Activated CD4-positive, alpha-beta memory T cell treated with anti-CD3 and anti-CD28 coated beads, Interleukin-2, amount 10 ng/mL, durations not matched to agents 7 days and 5 days (primary cell): ENCODE results near the gene HLA-B. TPM values are rescaled to one million over a fixed set of nuclear protein-coding genes. Genes with fewer than 3 reads are reported as not detected.
"Not testable (repeated sequence)": the region's sequence is repeated elsewhere in the genome, so short reads cannot be mapped to it uniquely, and the experiment has no call there.

ENCODE experiments used
- CTCF ChIA-PET: fragments of 350-600 bp; sonication (Branson Sonifier 250); formaldehyde crosslinking; loops from one replicate; lab custom pipeline; 2021; ENCODE audit warnings: antibody characterized with exemption, inconsistent platforms; lab: Charles Lee
- POLR2A ChIA-PET: fragments of 350-600 bp; sonication (Branson Sonifier 250); formaldehyde crosslinking; loops from one replicate; lab custom pipeline; 2021; ENCODE audit warnings: antibody characterized with exemption; lab: Charles Lee
- DNase-seq: peaks from one replicate; pipeline ENCODE4 v3.0.0-alpha.2; 2020
- H3K27ac Mint-ChIP-seq: one replicate; pipeline ENCODE4 v1.8.0; 2021; ENCODE audit warnings: mild to moderate bottlenecking, mixed read lengths
- H3K27me3 Mint-ChIP-seq: one replicate; pipeline ENCODE4 v1.8.0; 2021; ENCODE audit warnings: mixed read lengths
- H3K36me3 Mint-ChIP-seq: one replicate; pipeline ENCODE4 v1.8.0; 2021; ENCODE audit warnings: low read depth, mixed read lengths
- H3K4me1 Mint-ChIP-seq: one replicate; pipeline ENCODE4 v1.8.0; 2021; ENCODE audit warnings: mixed read lengths
- H3K4me3 Mint-ChIP-seq: one replicate; pipeline ENCODE4 v1.8.0; 2021; ENCODE audit warnings: mild to moderate bottlenecking, mixed read lengths
- H3K9me3 Mint-ChIP-seq: one replicate; pipeline ENCODE4 v1.8.0; 2021; ENCODE audit warnings: mixed read lengths
- total RNA-seq, 2 experiments: library from RNA; stranded (reverse); gene quantifications; one replicate each; pipeline ENCODE4 v1.2.3, GENCODE V29; 2021

The HLA-B gene
- 1,000 to 10,000 TPM; 5,151 to 5,157 TPM for total RNA-seq

DNA sequence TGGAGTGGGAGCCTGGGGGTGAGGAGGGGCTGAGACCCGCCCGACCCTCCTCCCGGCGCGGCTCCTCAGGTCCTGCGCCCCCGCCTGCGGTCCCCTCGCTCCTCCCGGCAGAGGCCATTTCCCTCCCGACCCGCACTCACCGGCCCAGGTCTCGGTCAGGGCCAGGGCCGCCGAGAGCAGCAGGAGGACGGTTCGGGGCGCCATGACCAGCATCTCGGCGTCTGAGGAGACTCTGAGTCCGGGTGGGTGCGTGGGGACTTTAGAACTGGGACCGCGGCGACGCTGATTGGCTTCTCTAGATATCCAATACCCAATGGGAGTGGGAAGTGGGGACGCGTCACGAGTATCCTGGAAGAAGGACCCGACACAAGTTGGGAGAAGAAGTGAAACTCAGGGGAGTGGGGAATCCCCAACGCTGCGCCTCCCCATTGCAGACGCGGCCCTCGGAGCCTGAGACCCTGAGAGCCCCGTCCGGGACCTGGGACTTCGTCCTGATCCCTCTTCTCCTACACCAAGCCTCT, at the start of gene HLA-B:
Gene HLA-B, minus strand, starts transcription at position 234 of the 521 bp plus-strand sequence. Its CDS starts 21 bp downstream, at position 213.
- ChIA-PET POLR2A (interaction anchor here (1.0 to 2.9 kb wide), 5 partner anchors 10 to 197 kb away, joined by 3 to 19 read pairs (median 9); no protein-coding TSS in a partner anchor), CTCF (interaction anchor here (1.0 kb wide), 2 partner anchors 10 to 161 kb away, joined by 3 to 6 read pairs; no protein-coding TSS in a partner anchor)
- Mint-ChIP-seq H3K27ac (peak within 1 kb of the TSS; percentile 99), H3K4me3 (peak within 1 kb of the TSS; percentile 99), H3K4me1 (peaks cover 57% of the 10 kb centered on the region), H3K36me3 (peaks cover 82% of the 10 kb centered on the region), H3K27me3 (peaks cover 3% of the 10 kb centered on the region), H3K9me3 (peaks cover 5% of the 10 kb centered on the region)
- DNase-seq, result peak; percentile 87

DNA sequence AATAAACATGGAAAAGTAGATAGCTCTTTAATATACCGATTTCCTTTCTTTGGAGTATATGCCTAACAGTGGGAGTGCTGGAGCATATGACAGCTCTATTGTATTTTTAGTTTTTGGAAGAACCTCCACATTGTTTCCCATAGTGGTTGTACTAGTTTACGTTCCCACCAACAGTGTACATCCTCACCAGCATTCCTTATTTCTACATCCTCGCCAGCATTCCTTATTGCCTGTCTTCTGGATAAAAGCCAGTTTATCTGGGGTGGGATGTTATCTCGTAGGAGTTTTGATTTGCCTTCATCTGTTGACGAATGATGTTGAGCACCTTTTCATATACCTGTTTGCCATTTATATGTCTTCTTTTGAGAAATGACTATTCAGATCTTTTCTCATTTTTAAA, 49.0 kb upstream of the HLA-B start:
- Mint-ChIP-seq H3K27me3 (no peaks in the 10 kb centered on the region), H3K4me1 (peaks cover 68% of the 10 kb centered on the region), H3K27ac (no peak overlapping the region), H3K4me3 (no peak overlapping the region), H3K9me3 (no peaks in the 10 kb centered on the region), H3K36me3 (peaks cover 31% of the 10 kb centered on the region)
- CTCF ChIA-PET, result no interaction called here
- no peak for DNase-seq
- POLR2A ChIA-PET, result no interaction called here

DNA sequence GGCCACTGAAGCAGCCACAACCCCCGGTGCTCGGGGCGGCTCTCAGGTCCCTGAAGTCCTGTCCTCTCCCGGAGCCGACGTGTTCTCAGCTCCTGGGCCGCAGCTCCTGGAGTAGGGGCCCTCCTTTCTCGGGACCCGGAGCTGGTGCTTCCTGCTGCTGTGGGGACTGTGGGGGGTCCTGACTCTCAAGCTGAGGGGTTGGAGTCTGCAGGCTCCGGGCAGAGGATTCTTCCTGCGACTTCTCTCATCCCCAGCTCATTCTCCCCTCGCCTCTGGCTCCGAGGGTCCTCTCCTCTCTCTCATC, 47.0 kb upstream of the HLA-B start:
- H3K9me3 Mint-ChIP-seq, H3K27me3 Mint-ChIP-seq, DNase-seq: not testable (repeated sequence)
- peaks cover 65% of the 10 kb centered on the region for H3K4me1 Mint-ChIP-seq
- POLR2A ChIA-PET, result interaction anchor here (0.9 to 1.2 kb wide), 3 partner anchors 18 to 1568 kb away, joined by 3 read pairs; no protein-coding TSS in a partner anchor
- peak overlapping the region; percentile 87 for H3K4me3 Mint-ChIP-seq
- CTCF ChIA-PET, result interaction anchor here (2.0 to 2.2 kb wide), 2 partner anchors 35 to 38 kb away, joined by 4 to 7 read pairs; no protein-coding TSS in a partner anchor
- H3K36me3 Mint-ChIP-seq, result peaks cover 14% of the 10 kb centered on the region
- peak overlapping the region; percentile 34 for H3K27ac Mint-ChIP-seq

DNA sequence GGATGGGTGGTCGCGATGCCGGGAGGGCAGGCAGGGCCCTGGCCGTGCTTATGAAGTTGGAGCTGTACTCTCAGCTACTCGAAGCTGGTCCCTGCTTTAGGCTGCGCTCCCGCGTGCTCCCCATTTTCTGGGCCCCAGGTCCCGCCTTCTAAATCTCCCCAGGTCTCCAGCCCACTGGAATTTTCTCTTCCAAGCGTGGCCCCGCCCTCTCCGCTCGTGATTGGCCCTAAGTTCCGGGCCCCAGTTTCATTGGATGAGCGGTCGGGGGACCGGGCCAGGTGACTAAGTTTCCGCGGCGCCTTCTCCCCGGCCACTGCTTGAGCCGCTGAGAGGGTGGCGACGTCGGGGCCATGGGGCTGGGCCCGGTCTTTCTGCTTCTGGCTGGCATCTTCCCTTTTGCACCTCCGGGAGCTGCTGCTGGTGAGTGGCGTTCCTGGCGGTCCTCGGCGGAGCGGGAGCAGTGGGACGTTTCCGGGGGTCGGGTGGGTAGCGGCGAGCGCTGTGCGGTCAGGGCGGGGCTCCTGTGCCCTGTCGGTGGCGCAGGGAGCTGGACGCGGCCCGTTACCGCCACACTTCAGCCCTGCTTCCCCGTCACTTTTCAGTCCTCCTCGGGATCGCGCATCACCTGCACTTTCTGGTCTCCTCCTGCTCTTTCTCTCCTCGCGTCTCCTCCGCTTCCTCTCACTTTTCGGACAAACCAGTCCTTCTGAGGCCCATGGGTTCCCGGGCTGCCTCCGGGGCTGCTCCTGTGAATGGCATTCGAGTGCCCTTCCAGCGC, 46.5 kb upstream of the HLA-B start, which contains the start of gene MICA:
Gene MICA, plus strand, starts transcription at position 313 of the 778 bp plus-strand sequence. Its CDS starts 38 bp downstream, at position 351.
- Mint-ChIP-seq H3K4me1 (peaks cover 67% of the 10 kb centered on the region), H3K36me3 (peaks cover 14% of the 10 kb centered on the region), H3K27ac (peak within 1 kb of the TSS; percentile 72), H3K9me3 (no peaks in the 10 kb centered on the region), H3K4me3 (peak within 1 kb of the TSS; percentile 87), H3K27me3 (peaks cover 2% of the 10 kb centered on the region)
- peak; percentile 75 for DNase-seq
- ChIA-PET CTCF (interaction anchor here (0.9 to 2.2 kb wide), 5 partner anchors 9 to 138 kb away, joined by 3 to 7 read pairs (median 4); partner anchors contain the start of gene DDX39B), POLR2A (interaction anchor here (0.9 to 1.3 kb wide), 6 partner anchors 19 to 1569 kb away, joined by 3 to 4 read pairs (median 3); no protein-coding TSS in a partner anchor)

DNA sequence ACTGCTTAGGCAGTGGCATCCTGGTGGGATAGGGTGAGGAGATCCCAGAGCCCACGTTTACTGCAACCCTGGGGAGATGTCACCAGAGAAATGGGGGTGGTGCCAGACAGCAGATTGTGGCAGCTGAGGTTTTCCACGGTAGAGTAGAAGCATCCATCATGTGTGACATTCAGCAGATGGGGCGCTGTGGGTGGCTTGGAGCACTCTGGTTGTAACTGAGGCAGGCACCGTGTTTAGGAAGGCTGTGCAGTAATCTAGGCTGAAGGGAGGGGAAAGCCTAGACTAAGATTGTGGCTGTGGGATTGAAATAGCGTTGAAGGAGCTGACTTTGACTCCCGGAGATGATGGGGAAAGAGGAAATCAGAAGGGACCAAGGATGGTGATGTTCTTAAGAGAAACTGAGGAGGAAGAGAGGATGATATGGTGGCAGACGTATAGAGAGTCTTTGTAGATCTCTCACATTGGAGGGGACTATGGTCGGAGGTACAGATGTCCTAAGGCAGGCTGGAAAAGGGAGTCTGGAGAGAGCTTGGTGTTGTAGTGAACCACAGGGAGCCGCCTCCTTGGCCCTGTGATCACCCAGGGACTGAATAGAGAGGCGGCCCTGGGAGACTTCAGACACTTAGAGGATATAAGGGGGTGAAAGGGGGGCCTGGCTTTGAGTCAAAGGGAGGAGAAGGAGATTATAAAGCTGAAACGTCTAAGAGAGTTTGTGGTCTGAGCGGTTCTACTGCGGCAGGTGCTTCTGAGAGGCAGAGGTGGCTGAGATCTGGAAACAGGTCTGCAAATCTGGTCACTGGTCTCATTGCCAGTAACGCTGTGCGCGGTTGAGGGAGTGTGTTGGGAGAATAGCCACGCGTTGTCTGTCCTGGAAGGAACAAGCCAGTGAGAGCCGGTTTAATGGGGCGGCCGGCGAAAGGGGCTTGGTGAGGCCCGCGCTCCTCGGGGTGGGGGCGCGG, 45.6 kb upstream of the HLA-B start:
- POLR2A ChIA-PET, result interaction anchor here (0.9 to 2.8 kb wide), 8 partner anchors 40 to 1569 kb away, joined by 3 to 20 read pairs (median 3); no protein-coding TSS in a partner anchor

DNA sequence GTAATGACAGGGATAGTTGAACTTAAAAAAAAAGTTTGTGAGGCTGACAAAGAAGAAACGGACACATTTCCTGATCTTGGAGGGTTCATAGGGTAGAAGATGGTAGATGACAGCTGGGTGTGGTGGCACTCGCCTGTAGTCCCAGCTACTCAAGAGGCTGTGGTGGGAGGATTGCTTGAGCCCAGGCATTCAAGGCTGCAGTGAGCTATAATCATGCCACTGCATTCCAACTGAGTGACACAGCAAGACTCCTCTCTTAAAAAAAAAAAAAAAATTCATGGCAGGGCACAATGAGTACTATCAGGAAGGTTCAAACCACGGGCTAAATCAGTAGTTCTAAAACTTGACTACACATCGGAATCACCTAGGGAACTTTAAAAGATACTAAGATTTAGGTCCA, 44.4 kb upstream of the HLA-B start:
- Mint-ChIP-seq H3K4me1 (peaks cover 58% of the 10 kb centered on the region), H3K9me3 (no peaks in the 10 kb centered on the region), H3K36me3 (peaks cover 6% of the 10 kb centered on the region), H3K27ac (peak overlapping the region; percentile 87), H3K27me3 (peaks cover 2% of the 10 kb centered on the region), H3K4me3 (peak overlapping the region; percentile 87)
- no peak for DNase-seq
- POLR2A ChIA-PET, result interaction anchor here (0.6 to 2.8 kb wide), 15 partner anchors 8 to 243 kb away, joined by 3 to 20 read pairs (median 5); partner anchors contain the start of genes DDX39B, TCF19 and TNF
- CTCF ChIA-PET, result interaction anchor here (1.5 to 4.9 kb wide), 4 partner anchors 34 to 137 kb away, joined by 3 to 46 read pairs (median 7); no protein-coding TSS in a partner anchor

More for the DNA sequence above, 45.6 kb upstream of the HLA-B start:
- DNase-seq, result peak; percentile 52
- CTCF ChIA-PET, result interaction anchor here (0.9 to 2.2 kb wide), 5 partner anchors 8 to 139 kb away, joined by 3 to 7 read pairs (median 4); partner anchors contain the start of gene DDX39B
- H3K27ac Mint-ChIP-seq, result peak overlapping the region; percentile 72
- no peaks in the 10 kb centered on the region for H3K9me3 Mint-ChIP-seq
- peaks cover 2% of the 10 kb centered on the region for H3K27me3 Mint-ChIP-seq
- peaks cover 14% of the 10 kb centered on the region for H3K36me3 Mint-ChIP-seq
- peak overlapping the region; percentile 87 for H3K4me3 Mint-ChIP-seq
- H3K4me1 Mint-ChIP-seq, result peaks cover 62% of the 10 kb centered on the region

DNA sequence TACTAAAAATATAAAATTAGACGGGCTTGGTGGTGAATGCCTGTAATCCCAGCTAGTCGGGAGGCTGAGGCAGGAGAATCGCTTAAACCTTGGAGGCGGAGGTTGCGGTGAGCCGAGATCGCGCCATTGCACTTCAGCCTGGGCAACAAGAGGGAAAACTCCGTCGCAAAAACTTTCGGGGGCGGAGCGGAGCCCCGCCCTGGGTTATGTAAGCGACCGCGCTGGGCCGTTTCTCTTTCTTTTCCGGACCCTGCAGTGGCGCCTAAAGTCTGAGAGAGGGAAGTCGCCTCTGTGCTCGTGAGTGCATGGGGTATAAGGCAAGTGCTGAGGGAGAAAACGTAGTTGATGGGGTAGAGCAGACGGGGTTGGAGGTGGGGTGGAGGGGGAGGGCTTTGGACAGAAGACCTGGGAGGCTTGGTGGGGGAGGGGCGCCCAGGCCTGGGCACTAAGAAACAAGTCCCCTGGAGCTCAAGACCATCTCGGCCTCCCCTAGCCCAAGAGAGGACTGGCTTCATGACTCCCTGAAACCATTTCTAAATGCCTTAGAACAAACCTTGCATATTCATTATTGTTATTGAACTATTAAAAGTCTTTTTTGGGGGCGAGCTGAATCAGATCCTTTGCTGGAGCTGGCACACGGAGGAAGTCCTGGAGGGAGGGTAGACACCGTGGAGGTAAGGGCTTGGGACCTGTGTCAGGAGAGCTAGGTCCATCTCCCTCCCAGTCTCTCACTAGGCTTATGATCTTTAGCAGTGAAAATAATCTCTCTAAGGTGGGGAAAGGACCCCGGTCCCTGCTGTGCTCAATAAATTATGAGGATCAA, 43.7 kb upstream of the HLA-B start:
- peak; percentile 84 for DNase-seq
- Mint-ChIP-seq H3K4me3 (peak overlapping the region; percentile 87), H3K4me1 (peaks cover 53% of the 10 kb centered on the region), H3K27ac (peak overlapping the region; percentile 87), H3K27me3 (peaks cover 2% of the 10 kb centered on the region), H3K36me3 (peaks cover 3% of the 10 kb centered on the region), H3K9me3 (no peaks in the 10 kb centered on the region)
- ChIA-PET POLR2A (interaction anchor here (1.0 to 2.8 kb wide), 18 partner anchors 9 to 242 kb away, joined by 3 to 20 read pairs (median 4); partner anchors contain the start of genes DDX39B, TCF19 and TNF), CTCF (interaction anchor here (0.6 to 4.9 kb wide), 11 partner anchors 39 to 1349 kb away, joined by 3 to 46 read pairs (median 5); partner anchors contain the start of gene DDX39B)

DNA sequence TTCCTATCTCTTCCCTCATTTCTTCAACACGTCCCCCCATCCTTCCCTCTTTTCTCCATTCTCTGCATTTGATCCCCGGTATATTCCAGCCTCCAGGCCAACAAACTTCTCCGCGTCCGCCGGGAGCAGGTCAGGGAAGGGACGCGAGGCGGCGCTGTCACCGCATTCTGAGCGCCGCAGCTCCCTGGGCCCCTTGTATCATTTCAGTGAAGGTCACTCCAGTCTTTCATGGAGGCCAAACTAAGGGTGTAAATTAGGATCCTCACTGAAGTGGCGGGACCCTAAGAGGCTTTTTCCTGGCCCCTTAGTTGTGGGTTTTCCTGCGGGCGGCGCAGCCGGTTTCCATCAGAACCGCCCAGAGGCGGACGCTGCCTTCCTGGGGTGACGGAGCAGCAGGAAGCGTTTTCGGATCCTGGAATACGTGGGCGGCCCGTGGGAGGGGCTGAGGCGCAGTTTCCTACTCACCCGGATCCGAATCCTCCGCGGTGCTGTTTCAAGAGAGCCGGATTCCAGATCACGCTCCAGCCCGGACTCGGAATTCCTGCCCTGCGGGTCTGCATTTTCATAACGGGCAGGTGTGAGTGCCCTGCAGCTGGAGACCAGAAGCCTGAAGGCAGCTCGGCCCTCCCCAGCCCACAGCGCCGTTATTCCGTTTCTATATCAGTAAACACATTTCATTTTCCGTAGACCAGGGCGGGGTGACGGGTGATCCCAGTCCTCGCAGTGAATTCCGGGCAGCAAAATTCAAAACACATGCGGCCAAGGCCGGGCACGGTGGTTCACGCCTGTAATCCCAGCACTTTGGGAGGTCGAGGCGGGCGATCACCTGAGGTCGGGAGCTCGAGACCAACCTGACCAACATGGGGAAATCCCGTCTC, 42.8 kb upstream of the HLA-B start:
- DNase-seq, result peak; percentile 68
- H3K9me3 Mint-ChIP-seq, result no peaks in the 10 kb centered on the region
- no peaks in the 10 kb centered on the region for H3K36me3 Mint-ChIP-seq
- CTCF ChIA-PET, result interaction anchor here (0.6 to 4.9 kb wide), 21 partner anchors 16 to 1349 kb away, joined by 3 to 46 read pairs (median 4); partner anchors contain the start of genes DDX39B, NELFE and SKIC2
- H3K4me1 Mint-ChIP-seq, result peaks cover 52% of the 10 kb centered on the region
- POLR2A ChIA-PET, result interaction anchor here (0.6 to 2.8 kb wide), 18 partner anchors 10 to 241 kb away, joined by 3 to 20 read pairs (median 4); partner anchors contain the start of genes DDX39B, TCF19 and TNF
- peaks cover 2% of the 10 kb centered on the region for H3K27me3 Mint-ChIP-seq
- peak overlapping the region; percentile 87 for H3K27ac Mint-ChIP-seq
- H3K4me3 Mint-ChIP-seq, result peak overlapping the region; percentile 87

DNA sequence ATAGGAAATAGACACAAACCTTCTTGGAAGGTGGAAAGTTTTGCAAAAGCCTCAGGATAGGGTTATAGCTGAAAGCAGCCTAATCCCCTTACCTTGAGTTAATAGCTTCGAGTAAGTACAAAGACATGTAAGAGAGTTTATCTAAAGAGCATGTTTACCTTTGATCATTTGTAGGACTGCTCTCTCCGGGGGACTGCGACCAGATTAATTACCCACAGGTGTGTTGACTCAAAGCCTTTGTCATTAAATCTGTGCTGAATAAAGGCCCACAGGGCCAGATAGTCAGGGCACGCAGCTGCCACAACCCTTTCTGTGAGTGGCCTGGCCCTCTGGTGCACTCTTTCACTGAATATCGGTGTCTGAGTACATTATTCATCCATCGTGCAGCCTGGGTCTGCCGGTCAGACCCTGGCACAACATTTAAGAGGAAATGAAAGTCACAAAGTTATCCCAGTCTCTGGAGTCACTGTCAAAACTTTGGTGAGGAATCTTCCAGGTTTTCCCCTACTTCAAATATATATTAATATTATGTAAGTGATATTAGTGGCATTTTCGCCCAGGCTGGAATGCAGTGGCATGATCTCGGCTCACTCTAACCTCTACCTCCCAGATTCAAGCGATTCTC, 41.0 kb upstream of the HLA-B start:
- H3K27ac Mint-ChIP-seq, result no peak overlapping the region
- CTCF ChIA-PET, result interaction anchor here (1.1 to 4.9 kb wide), 6 partner anchors 15 to 120 kb away, joined by 3 to 46 read pairs (median 4); no protein-coding TSS in a partner anchor
- H3K27me3 Mint-ChIP-seq, result peaks cover 2% of the 10 kb centered on the region
- no peak overlapping the region for H3K4me3 Mint-ChIP-seq
- H3K36me3 Mint-ChIP-seq, result no peaks in the 10 kb centered on the region
- H3K4me1 Mint-ChIP-seq, result peaks cover 41% of the 10 kb centered on the region
- no peaks in the 10 kb centered on the region for H3K9me3 Mint-ChIP-seq
- DNase-seq, result no peak
- POLR2A ChIA-PET, result no interaction called here

DNA sequence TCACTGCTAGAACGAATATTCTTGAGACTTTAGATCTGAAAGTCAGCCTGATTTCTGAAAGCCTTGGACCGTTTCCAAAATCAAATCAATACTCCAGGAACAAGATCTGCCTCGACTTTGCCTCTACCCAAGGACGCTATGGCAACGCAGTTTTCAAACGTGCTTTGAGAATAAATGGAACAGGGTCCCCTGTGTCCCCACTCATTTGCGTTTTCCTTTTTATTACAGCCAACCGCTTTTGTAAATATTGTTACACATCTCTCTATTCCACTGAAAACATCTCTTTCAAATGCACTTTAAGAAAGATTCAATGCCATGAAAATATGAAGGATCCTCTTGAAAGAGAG, 40.1 kb upstream of the HLA-B start:
- H3K4me1 Mint-ChIP-seq, result peaks cover 32% of the 10 kb centered on the region

More for the DNA sequence above, 40.1 kb upstream of the HLA-B start:
- CTCF ChIA-PET, result interaction anchor here (1.1 to 4.9 kb wide), 4 partner anchors 14 to 87 kb away, joined by 3 to 46 read pairs (median 6); no protein-coding TSS in a partner anchor
- H3K9me3 Mint-ChIP-seq, H3K36me3 Mint-ChIP-seq, DNase-seq, H3K27ac Mint-ChIP-seq, H3K4me3 Mint-ChIP-seq, POLR2A ChIA-PET, H3K27me3 Mint-ChIP-seq: not testable (repeated sequence)
